HepG2 (cell line): ENCODE results near the gene RBP4. TPM values are rescaled to one million over a fixed set of nuclear protein-coding genes. Genes with fewer than 3 reads are reported as not detected.
A peak's percentile ranks its signal among the peaks of the same experiment; 100 is the strongest.

Experiments
- CBX5 ChIP-seq: sonication (generic); formaldehyde crosslinking; IDR thresholded peaks from 2 replicates; pipeline ENCODE4 v1.4.0; 2020; ENCODE audit warnings: missing genetic modification reagents, borderline replicate concordance
- CHD4 ChIP-seq: fragments of 200-600 bp; sonication (generic); IDR thresholded peaks from 2 replicates; pipeline ENCODE4 v1.7.0; 2017; ENCODE audit warnings: mild to moderate bottlenecking, low read length, borderline replicate concordance
- FOXO1 ChIP-seq: sonication (generic); formaldehyde crosslinking; IDR thresholded peaks from 2 replicates; pipeline ENCODE4 v1.4.0; 2020; ENCODE audit warnings: missing genetic modification reagents
- HDAC1 ChIP-seq: sonication (generic); formaldehyde crosslinking; IDR thresholded peaks from 2 replicates; pipeline ENCODE4 v1.5.1; 2020; ENCODE audit warnings: mild to moderate bottlenecking, missing genetic modification reagents
- HOXA9 ChIP-seq: sonication (generic); formaldehyde crosslinking; IDR thresholded peaks from 2 replicates; pipeline ENCODE4 v1.8.1; 2022; ENCODE audit warnings: missing genetic modification reagents, mild to moderate bottlenecking, moderate library complexity, borderline replicate concordance
- JUN ChIP-seq: sonication (generic); formaldehyde crosslinking; IDR thresholded peaks from 2 replicates; pipeline ENCODE4 v1.4.0; 2020; ENCODE audit warnings: mild to moderate bottlenecking, missing genetic modification reagents
- MAF1 ChIP-seq: sonication (generic); formaldehyde crosslinking; IDR thresholded peaks from 2 replicates; pipeline ENCODE4 v1.5.0; 2020; ENCODE audit warnings: missing genetic modification reagents, borderline replicate concordance
- MBD4 ChIP-seq: IDR thresholded peaks from 2 replicates; pipeline ENCODE4 v1.6.1; 2012; ENCODE audit warnings: low read length, inconsistent platforms, borderline replicate concordance
- PHB2 ChIP-seq: fragments of 450-650 bp; IDR thresholded peaks from 2 replicates; pipeline ENCODE4 v1.6.1; 2018; ENCODE audit not compliant: partially characterized antibody
- PITX1 ChIP-seq: sonication (generic); formaldehyde crosslinking; IDR thresholded peaks from 2 replicates; pipeline ENCODE4 v1.5.1; 2020; ENCODE audit warnings: mild to moderate bottlenecking, missing genetic modification reagents
- RARA ChIP-seq: IDR thresholded peaks from 2 replicates; pipeline ENCODE4 v1.6.1; 2016; ENCODE audit warnings: missing genetic modification reagents, missing compliant biosample characterization
- RBM39 ChIP-seq: fragments of 200-400 bp; formaldehyde crosslinking; IDR thresholded peaks from one replicate; pipeline ENCODE4 v1.6.1; 2018; ENCODE audit warnings: antibody characterized with exemption, mild to moderate bottlenecking, low read depth, low read length; ENCODE audit not compliant: poor library complexity, severe bottlenecking
- SALL1 ChIP-seq: sonication (generic); formaldehyde crosslinking; IDR thresholded peaks from 2 replicates; pipeline ENCODE4 v1.8.0; 2022; ENCODE audit warnings: mild to moderate bottlenecking, missing genetic modification reagents
- TEAD3 ChIP-seq: optimal IDR thresholded peaks from 2 replicates; pipeline ENCODE3; 2016; ENCODE audit warnings: borderline replicate concordance
- TERF1 ChIP-seq: sonication (generic); formaldehyde crosslinking; IDR thresholded peaks from 2 replicates; pipeline ENCODE4 v1.8.0; 2022; ENCODE audit warnings: mild to moderate bottlenecking, missing genetic modification reagents, moderate library complexity
- ZBTB38 ChIP-seq: sonication (generic); formaldehyde crosslinking; IDR thresholded peaks from 2 replicates; pipeline ENCODE4 v1.5.1; 2020; ENCODE audit warnings: mild to moderate bottlenecking, missing genetic modification reagents
- ZNF235 ChIP-seq: sonication (generic); formaldehyde crosslinking; IDR thresholded peaks from 2 replicates; pipeline ENCODE4 v1.8.1; 2023; ENCODE audit warnings: mild to moderate bottlenecking, missing genetic modification reagents, borderline replicate concordance
- ZNF556 ChIP-seq: sonication (generic); formaldehyde crosslinking; IDR thresholded peaks from 2 replicates; pipeline ENCODE4 v1.4.0; 2020; ENCODE audit warnings: mild to moderate bottlenecking, missing genetic modification reagents, borderline replicate concordance
- ZNF564 ChIP-seq: sonication (generic); formaldehyde crosslinking; IDR thresholded peaks from 2 replicates; pipeline ENCODE4 v1.8.1; 2023; ENCODE audit warnings: mild to moderate bottlenecking, missing genetic modification reagents
- ZNF709 ChIP-seq: sonication (generic); formaldehyde crosslinking; IDR thresholded peaks from 2 replicates; pipeline ENCODE4 v1.5.0; 2020; ENCODE audit warnings: mild to moderate bottlenecking, missing genetic modification reagents
- ZNF768 ChIP-seq: sonication (generic); formaldehyde crosslinking; IDR thresholded peaks from 2 replicates; pipeline ENCODE4 v1.4.0; 2020; ENCODE audit warnings: missing genetic modification reagents
- polyA plus RNA-seq, 8 experiments: library from polyadenylated mRNA; depleted of rRNA in 3 of 8; stranded (reverse) in 7 of 8; unstranded in 1 of 8; fragments of >200 nt; fragmentation: Illumina TruSeq in 4 of 8; extraction: Trizol in 4 of 8; gene quantifications; 2 replicates each; pipeline versions ENCODE4 v1.2.1 to v1.2.3, GENCODE V29; 2011 to 2016; ENCODE audit warnings: low read depth in 4 of 8, missing spikeins in 1 of 8, mixed read lengths in 1 of 8; ENCODE audit not compliant: insufficient read depth in 1 of 8
- total RNA-seq, 5 experiments: library from RNA; depleted of rRNA; stranded (reverse); fragments of >200 nt; fragmentation: Illumina TruSeq; extraction: Trizol; gene quantifications; 2 replicates each; pipeline ENCODE4 v1.2.3, GENCODE V29; 2016; ENCODE audit warnings: low read depth in 1 of 5
- TF ChIP-seq, protein P1 (sequence below): sonication (generic); formaldehyde crosslinking; IDR thresholded peaks from 2 replicates; pipeline ENCODE4 v1.5.1; 2020; ENCODE audit warnings: missing genetic modification reagents, mild to moderate bottlenecking, borderline replicate concordance
- TF ChIP-seq, protein P2 (sequence below): sonication (generic); formaldehyde crosslinking; IDR thresholded peaks from 2 replicates; pipeline ENCODE4 v1.8.0; 2022; ENCODE audit warnings: mild to moderate bottlenecking, missing genetic modification reagents
- TF ChIP-seq, protein P3 (sequence below): sonication (generic); formaldehyde crosslinking; IDR thresholded peaks from 2 replicates; pipeline ENCODE4 v1.4.0; 2020; ENCODE audit warnings: missing genetic modification reagents
- TF ChIP-seq, protein P4 (sequence below): sonication (generic); formaldehyde crosslinking; IDR thresholded peaks from 2 replicates; pipeline ENCODE4 v1.4.0; 2020; ENCODE audit warnings: mild to moderate bottlenecking, missing genetic modification reagents

The RBP4 gene
- total and polyA plus RNA-seq, 2 of the 13 experiments (the other 11 are each of a cell fraction or from before 2014, with no cell fraction given) = 642 to 931 TPM

GRCh38 chr10:93579089-93579488 lies 21.9 kb downstream of the RBP4 start (continued):
- TF ChIP-seq ZNF564 = no peak
- TF ChIP-seq ZNF556 (CRISPR knock-in tag) = no peak
- 0 out of 2 replicates have a peak, but pooled peaks have one; percentile 47 for TF ChIP-seq CHD4
- TF ChIP-seq SALL1 = peak; percentile 79
- no peak for TF ChIP-seq ZNF709
- TF ChIP-seq TEAD3 (CRISPR knock-in tag) = peak; percentile 91
- TF ChIP-seq TERF1 = no peak
- no peak for TF ChIP-seq PITX1 (CRISPR knock-in tag)
- TF ChIP-seq MBD4 = no peak
- no peak for TF ChIP-seq MAF1 (CRISPR knock-in tag)
- TF ChIP-seq, protein P1, sequence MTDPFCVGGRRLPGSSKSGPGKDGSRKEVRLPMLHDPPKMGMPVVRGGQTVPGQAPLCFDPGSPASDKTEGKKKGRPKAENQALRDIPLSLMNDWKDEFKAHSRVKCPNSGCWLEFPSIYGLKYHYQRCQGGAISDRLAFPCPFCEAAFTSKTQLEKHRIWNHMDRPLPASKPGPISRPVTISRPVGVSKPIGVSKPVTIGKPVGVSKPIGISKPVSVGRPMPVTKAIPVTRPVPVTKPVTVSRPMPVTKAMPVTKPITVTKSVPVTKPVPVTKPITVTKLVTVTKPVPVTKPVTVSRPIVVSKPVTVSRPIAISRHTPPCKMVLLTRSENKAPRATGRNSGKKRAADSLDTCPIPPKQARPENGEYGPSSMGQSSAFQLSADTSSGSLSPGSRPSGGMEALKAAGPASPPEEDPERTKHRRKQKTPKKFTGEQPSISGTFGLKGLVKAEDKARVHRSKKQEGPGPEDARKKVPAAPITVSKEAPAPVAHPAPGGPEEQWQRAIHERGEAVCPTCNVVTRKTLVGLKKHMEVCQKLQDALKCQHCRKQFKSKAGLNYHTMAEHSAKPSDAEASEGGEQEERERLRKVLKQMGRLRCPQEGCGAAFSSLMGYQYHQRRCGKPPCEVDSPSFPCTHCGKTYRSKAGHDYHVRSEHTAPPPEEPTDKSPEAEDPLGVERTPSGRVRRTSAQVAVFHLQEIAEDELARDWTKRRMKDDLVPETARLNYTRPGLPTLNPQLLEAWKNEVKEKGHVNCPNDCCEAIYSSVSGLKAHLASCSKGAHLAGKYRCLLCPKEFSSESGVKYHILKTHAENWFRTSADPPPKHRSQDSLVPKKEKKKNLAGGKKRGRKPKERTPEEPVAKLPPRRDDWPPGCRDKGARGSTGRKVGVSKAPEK = no peak
- no peak for TF ChIP-seq ZNF235 (CRISPR knock-in tag)
- TF ChIP-seq CBX5 = no peak
- no peak for TF ChIP-seq RBM39
- TF ChIP-seq, protein P2, sequence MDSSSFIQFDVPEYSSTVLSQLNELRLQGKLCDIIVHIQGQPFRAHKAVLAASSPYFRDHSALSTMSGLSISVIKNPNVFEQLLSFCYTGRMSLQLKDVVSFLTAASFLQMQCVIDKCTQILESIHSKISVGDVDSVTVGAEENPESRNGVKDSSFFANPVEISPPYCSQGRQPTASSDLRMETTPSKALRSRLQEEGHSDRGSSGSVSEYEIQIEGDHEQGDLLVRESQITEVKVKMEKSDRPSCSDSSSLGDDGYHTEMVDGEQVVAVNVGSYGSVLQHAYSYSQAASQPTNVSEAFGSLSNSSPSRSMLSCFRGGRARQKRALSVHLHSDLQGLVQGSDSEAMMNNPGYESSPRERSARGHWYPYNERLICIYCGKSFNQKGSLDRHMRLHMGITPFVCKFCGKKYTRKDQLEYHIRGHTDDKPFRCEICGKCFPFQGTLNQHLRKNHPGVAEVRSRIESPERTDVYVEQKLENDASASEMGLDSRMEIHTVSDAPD (CRISPR knock-in tag) = no peak
- TF ChIP-seq FOXO1 (CRISPR knock-in tag) = no peak
- no peak for TF ChIP-seq ZBTB38
- TF ChIP-seq, protein P3, sequence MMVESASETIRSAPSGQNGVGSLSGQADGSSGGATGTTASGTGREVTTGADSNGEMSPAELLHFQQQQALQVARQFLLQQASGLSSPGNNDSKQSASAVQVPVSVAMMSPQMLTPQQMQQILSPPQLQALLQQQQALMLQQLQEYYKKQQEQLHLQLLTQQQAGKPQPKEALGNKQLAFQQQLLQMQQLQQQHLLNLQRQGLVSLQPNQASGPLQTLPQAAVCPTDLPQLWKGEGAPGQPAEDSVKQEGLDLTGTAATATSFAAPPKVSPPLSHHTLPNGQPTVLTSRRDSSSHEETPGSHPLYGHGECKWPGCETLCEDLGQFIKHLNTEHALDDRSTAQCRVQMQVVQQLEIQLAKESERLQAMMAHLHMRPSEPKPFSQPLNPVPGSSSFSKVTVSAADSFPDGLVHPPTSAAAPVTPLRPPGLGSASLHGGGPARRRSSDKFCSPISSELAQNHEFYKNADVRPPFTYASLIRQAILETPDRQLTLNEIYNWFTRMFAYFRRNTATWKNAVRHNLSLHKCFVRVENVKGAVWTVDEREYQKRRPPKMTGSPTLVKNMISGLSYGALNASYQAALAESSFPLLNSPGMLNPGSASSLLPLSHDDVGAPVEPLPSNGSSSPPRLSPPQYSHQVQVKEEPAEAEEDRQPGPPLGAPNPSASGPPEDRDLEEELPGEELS (CRISPR knock-in tag) = no peak
- TF ChIP-seq, protein P4, sequence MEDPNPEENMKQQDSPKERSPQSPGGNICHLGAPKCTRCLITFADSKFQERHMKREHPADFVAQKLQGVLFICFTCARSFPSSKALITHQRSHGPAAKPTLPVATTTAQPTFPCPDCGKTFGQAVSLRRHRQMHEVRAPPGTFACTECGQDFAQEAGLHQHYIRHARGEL (CRISPR knock-in tag) = no peak
- TF ChIP-seq PHB2 = no peak
- TF ChIP-seq JUN (CRISPR knock-in tag) = no peak
- peak; percentile 52; the same call in 1 of the 2 replicates for TF ChIP-seq RARA (CRISPR knock-in tag)
- no peak for TF ChIP-seq ZNF768 (CRISPR knock-in tag)
- TF ChIP-seq HOXA9 (CRISPR knock-in tag) = no peak
- TF ChIP-seq HDAC1 = 0 out of 2 replicates have a peak, but pooled peaks have one; percentile 30
